ENCODE results near the gene MCUB. TPM values are rescaled to one million over a fixed set of nuclear protein-coding genes. Genes with fewer than 3 reads are reported as not detected.

The MCUB gene
- total RNA-seq, 1 experiment from 2014 or later = 24.1 TPM

DNA sequence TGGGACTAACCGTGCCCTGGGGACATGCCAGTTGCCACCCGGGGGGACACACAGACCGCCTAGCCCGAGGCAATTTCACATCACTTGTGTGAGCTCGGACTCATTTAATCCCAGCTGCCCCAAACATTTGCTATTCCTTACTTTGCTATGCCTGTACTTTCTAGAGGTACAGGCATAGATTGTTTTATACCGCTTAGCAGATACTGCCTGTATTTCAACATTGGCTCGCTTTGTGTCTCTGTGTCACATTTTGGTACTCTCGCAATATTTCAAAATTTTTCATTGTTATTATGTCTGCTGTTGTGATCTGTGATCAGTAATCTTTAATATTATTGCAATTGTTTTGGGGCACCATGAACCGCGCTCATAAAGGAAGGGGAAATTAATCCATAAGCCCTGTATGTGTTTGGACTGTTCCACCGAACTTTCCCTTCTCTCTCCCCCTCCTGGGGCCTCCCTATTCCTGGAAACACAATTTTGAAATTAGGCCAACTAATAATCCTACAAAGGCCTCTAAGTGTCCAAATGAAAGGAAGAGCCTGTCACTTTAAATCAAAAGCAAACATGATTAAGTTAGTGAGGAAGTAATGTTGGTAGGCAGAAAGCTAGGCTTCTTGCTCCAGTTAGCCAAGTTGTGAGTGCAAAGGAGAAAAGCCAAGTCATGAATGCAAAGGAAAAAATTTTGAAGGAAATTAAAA is 143.8 kb downstream of the MCUB start:
- POLR2A ChIA-PET = no interaction called here

DNA sequence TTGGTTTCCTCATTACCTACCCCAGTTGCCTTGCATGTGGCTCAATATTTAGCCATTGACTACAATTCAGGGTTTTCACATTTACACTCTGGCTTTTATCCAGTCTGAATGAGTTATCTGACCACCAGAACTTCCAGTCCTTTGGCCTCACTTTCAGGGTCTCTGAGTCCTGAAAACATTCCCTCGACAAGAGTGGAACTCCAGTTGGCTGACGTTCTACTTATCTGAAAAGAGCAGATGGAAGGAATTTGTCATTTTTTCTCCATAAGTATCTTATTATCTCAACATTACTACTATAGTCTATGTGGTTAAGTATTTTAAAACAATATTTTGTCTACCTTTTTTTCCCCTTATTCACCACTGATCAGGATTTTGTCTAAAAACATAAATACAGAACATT is 148.4 kb downstream of the MCUB start:
- no peak for TF ChIP-seq POLR2AphosphoS5 (IDR thresholded peaks at IDR 0.05; ENCODE audit: low read depth, low read length)
- TF ChIP-seq CTCF (IDR thresholded peaks at IDR 0.05) = no peak
- TF ChIP-seq, protein P1, sequence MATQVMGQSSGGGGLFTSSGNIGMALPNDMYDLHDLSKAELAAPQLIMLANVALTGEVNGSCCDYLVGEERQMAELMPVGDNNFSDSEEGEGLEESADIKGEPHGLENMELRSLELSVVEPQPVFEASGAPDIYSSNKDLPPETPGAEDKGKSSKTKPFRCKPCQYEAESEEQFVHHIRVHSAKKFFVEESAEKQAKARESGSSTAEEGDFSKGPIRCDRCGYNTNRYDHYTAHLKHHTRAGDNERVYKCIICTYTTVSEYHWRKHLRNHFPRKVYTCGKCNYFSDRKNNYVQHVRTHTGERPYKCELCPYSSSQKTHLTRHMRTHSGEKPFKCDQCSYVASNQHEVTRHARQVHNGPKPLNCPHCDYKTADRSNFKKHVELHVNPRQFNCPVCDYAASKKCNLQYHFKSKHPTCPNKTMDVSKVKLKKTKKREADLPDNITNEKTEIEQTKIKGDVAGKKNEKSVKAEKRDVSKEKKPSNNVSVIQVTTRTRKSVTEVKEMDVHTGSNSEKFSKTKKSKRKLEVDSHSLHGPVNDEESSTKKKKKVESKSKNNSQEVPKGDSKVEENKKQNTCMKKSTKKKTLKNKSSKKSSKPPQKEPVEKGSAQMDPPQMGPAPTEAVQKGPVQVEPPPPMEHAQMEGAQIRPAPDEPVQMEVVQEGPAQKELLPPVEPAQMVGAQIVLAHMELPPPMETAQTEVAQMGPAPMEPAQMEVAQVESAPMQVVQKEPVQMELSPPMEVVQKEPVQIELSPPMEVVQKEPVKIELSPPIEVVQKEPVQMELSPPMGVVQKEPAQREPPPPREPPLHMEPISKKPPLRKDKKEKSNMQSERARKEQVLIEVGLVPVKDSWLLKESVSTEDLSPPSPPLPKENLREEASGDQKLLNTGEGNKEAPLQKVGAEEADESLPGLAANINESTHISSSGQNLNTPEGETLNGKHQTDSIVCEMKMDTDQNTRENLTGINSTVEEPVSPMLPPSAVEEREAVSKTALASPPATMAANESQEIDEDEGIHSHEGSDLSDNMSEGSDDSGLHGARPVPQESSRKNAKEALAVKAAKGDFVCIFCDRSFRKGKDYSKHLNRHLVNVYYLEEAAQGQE (IDR thresholded peaks at IDR 0.05; ENCODE audit: insufficient read depth in 1 of 2, low read depth in 2 of 2, low read length in 1 of 2) = no peak
- no peak for TF ChIP-seq SIN3A (IDR thresholded peaks at IDR 0.05; ENCODE audit: borderline replicate concordance, insufficient read depth, low read depth, low read length)
- no peak for TF ChIP-seq TCF7L2 (IDR thresholded peaks at IDR 0.05; ENCODE audit: low read depth, low read length)
- in situ Hi-C loops (cut with HindIII; ENCODE audit: low pct_unique_long_range_greater_than_20kb, low sequenced_read_pairs) (no loop called here), intact Hi-C loops (cut with micrococcal nuclease; ENCODE audit: unreplicated experiment) (loop anchor here (10.0 kb wide), 1 partner anchor 144 kb away; the partner anchor contains the start of gene MCUB)
- POLR2A ChIA-PET = no interaction called here
- CTCF ChIA-PET = no interaction called here
- no peaks in the 10 kb centered on the region; the same call in 1 of the 2 replicates for H3K36me3 ChIP-seq (ENCODE audit: control insufficient read depth, insufficient read depth, low read length)
- no peak overlapping the region for H3K27ac ChIP-seq (ENCODE audit: low read length)
- BruUV-seq (replicated peaks) = no TSS peak
- no peaks in the 10 kb centered on the region for H3K9me3 ChIP-seq (ENCODE audit: control insufficient read depth, insufficient read depth, low read depth, low read length)
- DNase-seq (ENCODE audit: low read depth, low spot score) = no peak
- H3K4me1 ChIP-seq (ENCODE audit: control insufficient read depth, insufficient read depth, low read length) = peaks cover 4% of the 10 kb centered on the region; the same call in 1 of the 2 replicates
- H3K27me3 ChIP-seq (ENCODE audit: control insufficient read depth, insufficient read depth, low read length) = no peaks in the 10 kb centered on the region
- H3K4me3 ChIP-seq (ENCODE audit: low read depth in 2 of 2, low read length in 2 of 2) = no peak overlapping the region
- ATAC-seq = no peak

More for the DNA sequence above, 143.8 kb downstream of the MCUB start:
- CTCF ChIA-PET = no interaction called here
- Histone ChIP-seq H3K27ac (ENCODE audit: low read length) (peak overlapping the region; percentile 70), H3K36me3 (ENCODE audit: control insufficient read depth, insufficient read depth, low read length) (no peaks in the 10 kb centered on the region), H3K4me1 (ENCODE audit: control insufficient read depth, insufficient read depth, low read length) (peaks cover 13% of the 10 kb centered on the region), H3K4me3 (ENCODE audit: low read depth in 2 of 2, low read length in 2 of 2) (peak overlapping the region; percentile 67 to 76), H3K27me3 (ENCODE audit: control insufficient read depth, insufficient read depth, low read length) (no peaks in the 10 kb centered on the region), H3K9me3 (ENCODE audit: control insufficient read depth, insufficient read depth, low read depth, low read length) (no peaks in the 10 kb centered on the region)
- no peak; the same call in 1 of the 2 replicates for ATAC-seq
- no peak for TF ChIP-seq TCF7L2 (IDR thresholded peaks at IDR 0.05; ENCODE audit: low read depth, low read length)
- no peak for TF ChIP-seq POLR2AphosphoS5 (IDR thresholded peaks at IDR 0.05; ENCODE audit: low read depth, low read length)
- TF ChIP-seq SIN3A (IDR thresholded peaks at IDR 0.05; ENCODE audit: borderline replicate concordance, insufficient read depth, low read depth, low read length) = no peak
- TF ChIP-seq, protein P1 (IDR thresholded peaks at IDR 0.05; ENCODE audit: insufficient read depth in 1 of 2, low read depth in 2 of 2, low read length in 1 of 2) = no peak
- no peak for TF ChIP-seq CTCF (IDR thresholded peaks at IDR 0.05)
- in situ Hi-C loops (cut with HindIII; ENCODE audit: low pct_unique_long_range_greater_than_20kb, low sequenced_read_pairs) = no loop called here
- no TSS peak for BruUV-seq (replicated peaks)
- intact Hi-C loops (cut with micrococcal nuclease; ENCODE audit: unreplicated experiment) = loop anchor here (5.0 to 10.0 kb wide), 2 partner anchors 98 to 139 kb away; partner anchors contain the start of genes CFI and MCUB
- DNase-seq (ENCODE audit: low read depth, low spot score) = no peak
